Astrocyte of the hippocampus (primary cell): ENCODE results near the gene MYCN.
"Not testable (repeated sequence)": the region's sequence is repeated elsewhere in the genome, so short reads cannot be mapped to it uniquely, and the experiment has no call there.

Source experiments
- DNase-seq: peaks from one replicate; pipeline ENCODE4 v3.0.0; 2011; ENCODE audit warnings: low read depth, low spot score

The MYCN gene

GRCh38 chr2:15939854-15940660 is at the start of gene MYCN:
Gene MYCN (plus strand): TSS chr2:15940550. CDS start chr2:15942065, 1,515 bp downstream.
- DNase-seq, result peak; percentile 82

GRCh38 chr2:15890936-15891905 is 49.1 kb upstream of the MYCN start:
- DNase-seq, result peak; percentile 40

GRCh38 chr2:15892151-15892880 is 48.0 kb upstream of the MYCN start:
- peak; percentile 28 for DNase-seq

- DNase-seq, result no peak
Measured at GRCh38 chr2:15893085-15893484, 47.3 kb upstream of the MYCN start.

GRCh38 chr2:15893689-15894480 is 46.5 kb upstream of the MYCN start:
- no peak for DNase-seq

GRCh38 chr2:15894481-15895144 is 45.7 kb upstream of the MYCN start:
- DNase-seq, result no peak

GRCh38 chr2:15895615-15896469 is 44.5 kb upstream of the MYCN start:
- DNase-seq, result no peak

GRCh38 chr2:15896859-15897258 is 43.5 kb upstream of the MYCN start:
- no peak for DNase-seq

GRCh38 chr2:15897431-15898098 is 42.8 kb upstream of the MYCN start:
- DNase-seq, result no peak

GRCh38 chr2:15899327-15899612 is 41.1 kb upstream of the MYCN start:
- DNase-seq, result no peak

- DNase-seq, result no peak
Measured at GRCh38 chr2:15899751-15900493, 40.4 kb upstream of the MYCN start.

- no peak for DNase-seq
Measured at GRCh38 chr2:15901095-15901807, 39.1 kb upstream of the MYCN start.

- DNase-seq, result no peak
Measured at GRCh38 chr2:15901808-15902130, 38.6 kb upstream of the MYCN start.

- DNase-seq, result not testable (repeated sequence)
Measured at GRCh38 chr2:15903910-15904309, 36.4 kb upstream of the MYCN start.

- DNase-seq, result no peak
Measured at GRCh38 chr2:15905267-15905645, 35.1 kb upstream of the MYCN start.

- no peak for DNase-seq
Measured at GRCh38 chr2:15905986-15906491, 34.3 kb upstream of the MYCN start.

GRCh38 chr2:15906778-15907177 is 33.6 kb upstream of the MYCN start:
- DNase-seq, result no peak
